SIG-M5 treated with dmso at 0.1 percent for 504 hours (cell line): ENCODE results near the gene TANC1.
A peak's percentile ranks its signal among the peaks of the same experiment; 100 is the strongest.

Experiments
- DNase-seq: peaks from one replicate; lab custom pipeline; 2025; ENCODE audit not compliant: unreplicated experiment; lab: John Stamatoyannopoulos, UW

The TANC1 gene

DNA sequence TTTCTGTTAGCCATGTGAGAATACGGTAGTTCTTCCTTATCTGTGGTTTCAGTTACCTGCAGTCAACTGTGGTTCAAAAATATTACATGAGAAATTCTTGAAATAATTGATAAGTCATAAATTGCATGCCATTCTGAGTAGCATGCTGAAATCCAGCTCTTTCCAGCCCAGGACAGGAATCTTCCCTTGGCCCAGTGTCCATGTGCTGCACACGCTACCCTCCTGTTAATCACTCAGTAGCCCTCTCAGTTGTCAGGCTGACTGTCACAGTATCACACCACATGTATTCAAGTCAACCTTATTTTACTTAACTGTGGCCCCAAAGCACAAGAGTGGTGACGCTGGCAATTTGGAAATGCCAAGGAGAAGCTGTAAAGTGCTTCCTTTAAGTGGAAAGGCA lies 141.1 kb downstream of the TANC1 start:
- no peak for DNase-seq

- no peak for DNase-seq
These were observed 142.3 kb downstream of the TANC1 start for GRCh38 chr2:159110784-159111183.

GRCh38 chr2:159111346-159111927 lies 143.0 kb downstream of the TANC1 start:
- no peak for DNase-seq

- no peak for DNase-seq
These were observed 146.4 kb downstream of the TANC1 start for GRCh38 chr2:159114835-159115234.

GRCh38 chr2:159116922-159117321 lies 148.5 kb downstream of the TANC1 start:
- DNase-seq, result no peak

GRCh38 chr2:159117658-159118057 lies 149.2 kb downstream of the TANC1 start:
- no peak for DNase-seq

DNA sequence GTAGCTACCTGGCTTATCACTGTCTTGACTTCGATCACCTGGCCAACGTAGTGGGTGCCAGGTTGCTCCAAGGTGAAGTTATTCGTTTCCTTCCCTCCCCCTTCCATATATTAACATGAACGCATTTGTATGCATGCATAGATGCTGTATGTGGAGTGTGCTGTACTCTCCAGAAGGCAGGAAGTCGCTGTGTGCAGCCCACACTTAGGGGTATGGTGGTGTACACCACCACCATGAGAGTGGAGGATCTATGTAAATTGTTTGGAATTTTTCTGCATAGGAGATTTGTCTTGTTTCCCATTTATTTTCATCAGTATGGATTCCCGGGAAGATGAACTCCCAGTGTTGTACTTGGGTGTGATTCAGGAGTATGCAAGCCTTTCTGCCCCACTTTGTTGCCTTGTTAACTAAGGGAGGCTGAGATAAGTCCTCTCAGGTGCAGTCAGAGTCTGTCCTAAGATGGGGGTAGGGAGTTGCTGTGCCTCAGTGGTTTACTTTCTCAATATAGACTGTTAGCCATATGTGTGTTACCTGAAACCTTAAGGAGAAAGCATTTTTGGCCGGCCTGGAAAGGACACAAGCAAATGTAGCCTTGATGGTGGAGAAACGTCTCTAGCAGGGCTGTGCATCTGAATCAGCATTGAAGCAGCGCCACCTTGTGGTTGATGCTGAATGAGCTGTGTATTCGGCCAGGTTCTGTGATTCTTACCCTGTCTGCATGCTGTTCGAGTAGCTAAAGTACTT lies 149.8 kb downstream of the TANC1 start:
- peak; percentile 75 for DNase-seq

DNA sequence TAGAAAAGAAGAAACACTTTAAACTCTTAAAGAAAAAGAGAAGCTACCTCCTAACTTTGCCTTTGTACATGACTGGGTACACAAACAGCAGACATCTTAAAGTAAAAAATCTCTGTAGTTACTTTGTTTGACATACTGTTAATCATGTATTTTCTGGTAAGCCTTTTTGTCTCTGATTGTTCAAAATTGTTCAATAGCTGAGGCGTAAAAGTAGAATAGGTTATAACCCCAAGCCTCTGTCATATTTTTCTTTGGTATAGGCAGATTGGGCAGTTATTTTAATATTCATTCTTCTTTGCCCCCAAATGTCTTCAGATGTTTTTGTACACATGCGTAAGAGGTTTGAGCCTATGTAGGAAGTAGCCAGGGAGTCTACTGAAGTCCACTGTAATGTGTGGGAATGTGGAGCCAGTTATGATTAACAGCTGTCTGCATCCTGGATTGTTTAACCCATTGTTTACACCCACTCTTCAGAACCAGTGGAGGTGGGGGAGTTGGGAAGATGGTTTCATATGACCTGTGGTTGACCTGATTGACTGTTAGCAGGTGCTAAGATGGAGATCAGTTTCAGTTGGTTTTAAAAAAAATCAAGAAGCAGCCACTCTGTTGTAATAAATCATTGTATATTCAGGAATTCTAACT lies 150.5 kb downstream of the TANC1 start:
- no peak for DNase-seq

DNA sequence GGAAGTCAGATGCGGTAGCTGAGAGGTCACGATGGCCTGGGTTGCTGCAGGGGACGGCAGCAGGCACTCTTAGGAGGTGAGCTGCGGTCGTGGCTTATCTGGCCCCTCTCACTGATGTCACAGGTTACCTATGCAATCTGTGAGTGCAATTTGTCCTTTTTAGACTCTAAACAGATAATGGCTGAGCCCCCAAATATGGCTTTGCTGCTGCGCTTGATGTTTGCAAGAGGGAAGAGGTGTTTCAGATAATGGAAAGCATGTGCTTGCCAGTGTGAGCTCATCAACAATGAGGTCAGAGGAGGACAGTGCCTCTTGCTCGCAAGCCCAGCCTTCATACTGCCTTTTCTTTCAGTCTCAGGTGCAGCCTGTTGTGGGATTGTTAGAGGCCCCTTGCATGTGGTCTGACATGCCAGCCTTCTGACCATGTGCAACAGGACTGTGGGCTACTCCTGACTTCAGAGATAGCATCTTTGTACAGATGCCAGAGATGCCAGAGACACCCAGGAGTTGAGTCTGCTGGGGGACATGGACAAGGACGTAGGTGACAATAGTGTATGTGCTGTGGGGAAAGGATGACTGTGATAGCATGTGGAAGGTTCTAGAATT lies 151.3 kb downstream of the TANC1 start:
- DNase-seq, result no peak

DNA sequence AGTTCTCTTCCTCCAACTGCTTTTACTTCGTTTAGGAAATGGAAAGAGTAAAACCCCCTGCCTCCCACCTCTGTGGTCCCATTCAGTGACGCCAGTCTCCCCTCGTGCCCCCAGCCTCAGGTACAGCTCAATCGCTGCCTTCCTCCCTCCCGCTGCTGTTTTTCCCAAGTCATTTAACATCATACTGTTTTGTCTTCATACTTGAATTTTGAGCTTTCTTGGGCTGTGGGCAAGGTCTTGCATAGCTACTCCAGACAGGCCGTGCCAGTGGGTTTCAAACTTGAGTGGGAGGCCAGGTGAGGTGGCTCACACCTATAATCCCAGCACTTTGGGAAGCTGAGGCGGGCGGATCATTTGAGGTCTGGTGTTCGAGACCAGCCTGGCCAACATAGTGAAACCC lies 155.3 kb downstream of the TANC1 start:
- no peak for DNase-seq

DNA sequence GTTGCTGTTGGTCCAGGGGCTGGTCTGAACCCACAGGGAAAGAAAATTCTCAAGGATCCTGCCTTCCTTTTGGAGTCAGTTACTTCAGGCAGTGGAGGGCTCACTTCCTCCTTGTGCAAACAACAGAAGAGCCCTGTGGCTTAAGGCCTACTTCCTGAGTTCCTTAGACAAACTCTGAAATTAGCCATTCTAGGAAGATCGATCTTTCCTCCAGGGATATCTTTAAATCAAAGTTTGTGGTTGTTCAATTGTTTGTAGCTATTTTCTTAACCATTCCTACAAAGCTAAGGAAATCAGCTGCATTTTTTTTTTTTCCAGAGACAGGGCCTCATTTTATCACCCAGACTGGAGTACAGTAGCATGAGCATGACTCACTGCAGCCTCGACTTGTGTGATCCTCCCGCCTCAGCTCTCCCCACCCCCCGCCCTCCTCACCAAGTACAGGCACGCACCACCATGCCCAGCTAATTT lies 156.0 kb downstream of the TANC1 start:
- peak; percentile 86 for DNase-seq

- DNase-seq, result no peak
These were observed 156.6 kb downstream of the TANC1 start for GRCh38 chr2:159124931-159125467.

DNA sequence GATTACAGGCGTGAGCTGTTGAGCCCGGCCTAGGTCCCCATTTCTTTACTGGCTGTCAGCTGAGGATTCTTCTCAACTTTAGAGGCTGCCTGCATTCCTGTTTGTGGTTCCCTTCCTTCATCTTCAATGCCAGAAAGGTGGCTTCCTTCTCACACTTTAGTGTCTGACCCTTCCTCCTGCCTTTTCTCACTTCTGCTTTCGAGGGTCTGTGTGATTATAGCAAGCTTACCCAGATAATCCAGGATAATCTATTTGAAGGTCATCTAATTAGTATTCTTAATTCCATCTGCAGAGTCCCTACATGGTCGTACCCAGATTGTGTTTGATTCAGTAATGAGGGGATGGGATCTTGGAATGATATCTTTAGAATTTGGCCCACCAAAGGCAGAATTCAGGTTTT lies 157.4 kb downstream of the TANC1 start:
- no peak for DNase-seq

- DNase-seq, result no peak
These were observed 158.1 kb downstream of the TANC1 start for GRCh38 chr2:159126432-159127022.

- DNase-seq, result no peak
These were observed 159.8 kb downstream of the TANC1 start for GRCh38 chr2:159128191-159128590.

GRCh38 chr2:159129269-159129668 lies 160.8 kb downstream of the TANC1 start:
- no peak for DNase-seq

DNA sequence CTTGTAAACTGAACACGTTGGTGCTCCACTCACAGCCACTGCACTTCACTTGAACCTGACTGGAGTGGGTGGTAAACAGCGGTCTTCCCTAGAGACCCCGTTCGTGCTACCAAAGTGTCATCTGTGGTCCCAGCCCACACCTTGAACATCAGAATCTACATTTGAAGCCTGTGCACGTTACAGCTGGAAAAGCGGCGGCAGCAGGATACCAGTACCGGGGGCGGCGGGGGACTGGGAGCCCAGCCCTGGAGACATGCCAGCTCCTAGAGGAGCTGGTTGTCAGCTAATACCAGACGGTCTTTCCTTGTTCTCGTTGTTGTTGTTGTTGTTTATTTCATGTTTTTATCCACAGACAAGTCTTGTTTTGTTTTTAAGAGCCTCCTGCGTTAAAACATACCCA lies 161.4 kb downstream of the TANC1 start:
- no peak for DNase-seq

- DNase-seq, result no peak
These were observed 161.9 kb downstream of the TANC1 start for GRCh38 chr2:159130302-159130701.

- no peak for DNase-seq
These were observed 162.9 kb downstream of the TANC1 start for GRCh38 chr2:159131267-159131913.

DNA sequence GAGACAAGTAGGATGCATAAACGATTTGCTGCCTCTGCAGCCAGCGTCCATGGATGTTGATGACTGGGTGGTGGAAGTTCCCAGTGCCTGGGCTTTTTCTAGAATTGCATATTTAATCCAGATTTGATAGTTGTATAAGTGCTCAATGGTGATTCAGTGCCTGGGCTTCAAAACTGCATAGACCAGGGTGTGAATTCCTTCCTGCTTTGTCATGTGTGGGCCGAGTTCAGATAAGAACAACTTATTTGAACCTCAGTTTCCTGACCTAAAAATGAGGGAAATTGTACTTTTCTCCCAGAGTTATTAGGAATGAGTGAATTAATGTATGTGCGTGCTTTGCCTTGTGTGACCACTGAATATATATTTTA lies 163.5 kb downstream of the TANC1 start:
- no peak for DNase-seq

GRCh38 chr2:159133797-159134196 lies 165.4 kb downstream of the TANC1 start:
- no peak for DNase-seq
